Fibroblast of peridontal ligament (primary cell): ENCODE measurements around the gene MEF2A.

Experiments
- DNase-seq: peaks from one replicate; pipeline ENCODE4 v3.0.0-alpha.2; 2010; ENCODE audit errors: extremely low read depth

Gene MEF2A

GRCh38 chr15:99605990-99606389, 40.2 kb downstream of the MEF2A start:
- DNase-seq: no peak

- no peak for DNase-seq
Measured at GRCh38 chr15:99606646-99607045, 40.9 kb downstream of the MEF2A start.

- DNase-seq: no peak
Measured at GRCh38 chr15:99613481-99613880, 47.7 kb downstream of the MEF2A start.

- peak; percentile 84 for DNase-seq
Measured at GRCh38 chr15:99613887-99614647, 48.3 kb downstream of the MEF2A start.

- peak; percentile 12 for DNase-seq
Measured at GRCh38 chr15:99614749-99615288, 49.0 kb downstream of the MEF2A start.

- no peak for DNase-seq
Measured at GRCh38 chr15:99615460-99615859, 49.7 kb downstream of the MEF2A start.

- no peak for DNase-seq
Measured at GRCh38 chr15:99616129-99616528, 50.3 kb downstream of the MEF2A start.

GRCh38 chr15:99616773-99617342, 51.1 kb downstream of the MEF2A start:
- DNase-seq: no peak

GRCh38 chr15:99618941-99619411, 53.2 kb downstream of the MEF2A start:
- no peak for DNase-seq

- peak; percentile 44 for DNase-seq
Measured at GRCh38 chr15:99619712-99620111, 53.9 kb downstream of the MEF2A start.

GRCh38 chr15:99620178-99620577, 54.4 kb downstream of the MEF2A start:
- no peak for DNase-seq

GRCh38 chr15:99621767-99622166, 56.0 kb downstream of the MEF2A start:
- no peak for DNase-seq

GRCh38 chr15:99628374-99629001, 62.7 kb downstream of the MEF2A start:
- DNase-seq: no peak

- no peak for DNase-seq
Measured at GRCh38 chr15:99630607-99631131, 64.9 kb downstream of the MEF2A start.

- no peak for DNase-seq
Measured at GRCh38 chr15:99631255-99631654, 65.5 kb downstream of the MEF2A start.

GRCh38 chr15:99632521-99632920, 66.7 kb downstream of the MEF2A start:
- peak; percentile 12 for DNase-seq

GRCh38 chr15:99633655-99634054, 67.9 kb downstream of the MEF2A start:
- DNase-seq: no peak

GRCh38 chr15:99634576-99634975, 68.8 kb downstream of the MEF2A start:
- no peak for DNase-seq

GRCh38 chr15:99635145-99635544, 69.4 kb downstream of the MEF2A start:
- DNase-seq: no peak

GRCh38 chr15:99635794-99636193, 70.0 kb downstream of the MEF2A start:
- no peak for DNase-seq

GRCh38 chr15:99644913-99645542, 79.2 kb downstream of the MEF2A start:
- no peak for DNase-seq

- DNase-seq: no peak
Measured at GRCh38 chr15:99645543-99645935, 79.8 kb downstream of the MEF2A start.
